Activated CD8-positive, alpha-beta T cell treated with anti-CD3 and anti-CD28 coated beads, Interleukin-2, amount 10 ng/mL, durations not matched to agents 7 days and 5 days (primary cell): Measurements from ENCODE around the gene SEL1L2. TPM values are rescaled to one million over a fixed set of nuclear protein-coding genes. Genes with fewer than 3 reads are reported as not detected.

ENCODE experiments used
- ATAC-seq: fragments of 150-1000 bp; cut with Tn5 transposase; one replicate; pipeline ENCODE4 v1.10.0; 2021; ENCODE audit warnings: moderate library complexity
- CTCF ChIA-PET: fragments of 350-600 bp; sonication (Branson Sonifier 250); formaldehyde crosslinking; loops from one replicate; lab custom pipeline; 2021; ENCODE audit warnings: antibody characterized with exemption; lab: Charles Lee
- POLR2A ChIA-PET: fragments of 350-600 bp; sonication (Branson Sonifier 250); formaldehyde crosslinking; loops from one replicate; lab custom pipeline; 2021; ENCODE audit warnings: antibody characterized with exemption; lab: Charles Lee
- DNase-seq: peaks from one replicate; pipeline ENCODE4 v3.0.0-alpha.2; 2020
- H3K27ac Mint-ChIP-seq: one replicate; pipeline ENCODE4 v1.8.0; 2021; ENCODE audit warnings: mild to moderate bottlenecking, mixed read lengths
- H3K27me3 Mint-ChIP-seq: one replicate; pipeline ENCODE4 v1.8.0; 2021; ENCODE audit warnings: low read depth, mixed read lengths
- H3K36me3 Mint-ChIP-seq: one replicate; pipeline ENCODE4 v1.8.0; 2021; ENCODE audit warnings: low read depth, mixed read lengths
- H3K4me1 Mint-ChIP-seq: one replicate; pipeline ENCODE4 v1.8.0; 2021; ENCODE audit warnings: low read depth, mixed read lengths
- H3K4me3 Mint-ChIP-seq: one replicate; pipeline ENCODE4 v1.8.0; 2021; ENCODE audit warnings: mild to moderate bottlenecking, mixed read lengths
- H3K9me3 Mint-ChIP-seq: one replicate; pipeline ENCODE4 v1.8.0; 2022; ENCODE audit warnings: mixed read lengths; ENCODE audit not compliant: insufficient read depth
- total RNA-seq, 2 experiments: library from RNA; stranded (reverse); gene quantifications; one replicate each; pipeline ENCODE4 v1.2.3, GENCODE V29; 2021

SEL1L2 gene
- total RNA-seq, 2 experiments from 2014 or later = not detected

- no peak overlapping the region for H3K27ac Mint-ChIP-seq
- no peak overlapping the region for H3K4me3 Mint-ChIP-seq
- ATAC-seq (no peak), DNase-seq (no peak)
- ChIA-PET CTCF (no interaction called here), POLR2A (no interaction called here)
- no peaks in the 10 kb centered on the region for H3K4me1 Mint-ChIP-seq
- H3K9me3 Mint-ChIP-seq = no peaks in the 10 kb centered on the region
- H3K27me3 Mint-ChIP-seq = no peaks in the 10 kb centered on the region
- no peaks in the 10 kb centered on the region for H3K36me3 Mint-ChIP-seq
Measured at GRCh38 chr20:13878566-13878965, 111.8 kb downstream of the SEL1L2 start.

DNA sequence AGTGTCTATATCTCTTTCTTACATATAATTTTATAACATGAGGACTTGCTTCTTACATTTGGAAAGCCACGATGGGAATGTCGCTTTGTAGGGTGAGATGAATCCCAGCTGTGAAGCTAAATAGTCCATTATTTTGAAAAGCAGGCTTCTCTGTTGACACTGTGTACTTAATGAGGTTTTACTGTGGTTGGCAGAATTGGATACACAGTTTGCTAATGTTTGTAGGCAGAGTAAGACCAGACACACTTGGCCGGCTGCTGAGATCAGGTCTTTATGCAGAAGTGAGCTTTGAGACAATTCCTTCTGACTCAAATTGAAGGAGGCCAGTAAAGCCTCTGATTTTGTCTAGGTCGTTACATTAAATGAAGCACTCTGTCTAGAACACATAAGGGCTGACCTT, 112.6 kb downstream of the SEL1L2 start:
- ATAC-seq (no peak), DNase-seq (no peak)
- ChIA-PET POLR2A (no interaction called here), CTCF (no interaction called here)
- H3K36me3 Mint-ChIP-seq = no peaks in the 10 kb centered on the region
- no peak overlapping the region for H3K27ac Mint-ChIP-seq
- no peaks in the 10 kb centered on the region for H3K4me1 Mint-ChIP-seq
- H3K4me3 Mint-ChIP-seq = no peak overlapping the region
- no peaks in the 10 kb centered on the region for H3K9me3 Mint-ChIP-seq
- H3K27me3 Mint-ChIP-seq = no peaks in the 10 kb centered on the region

GRCh38 chr20:13875265-13875811, 115.1 kb downstream of the SEL1L2 start:
- no peaks in the 10 kb centered on the region for H3K4me1 Mint-ChIP-seq
- ChIA-PET CTCF (no interaction called here), POLR2A (no interaction called here)
- no peak overlapping the region for H3K4me3 Mint-ChIP-seq
- no peaks in the 10 kb centered on the region for H3K9me3 Mint-ChIP-seq
- H3K27ac Mint-ChIP-seq = no peak overlapping the region
- ATAC-seq (no peak), DNase-seq (no peak)
- no peaks in the 10 kb centered on the region for H3K36me3 Mint-ChIP-seq
- H3K27me3 Mint-ChIP-seq = no peaks in the 10 kb centered on the region

- no peak overlapping the region for H3K27ac Mint-ChIP-seq
- ChIA-PET POLR2A (no interaction called here), CTCF (no interaction called here)
- H3K9me3 Mint-ChIP-seq = no peaks in the 10 kb centered on the region
- ATAC-seq (no peak), DNase-seq (no peak)
- no peaks in the 10 kb centered on the region for H3K4me1 Mint-ChIP-seq
- no peaks in the 10 kb centered on the region for H3K36me3 Mint-ChIP-seq
- no peaks in the 10 kb centered on the region for H3K27me3 Mint-ChIP-seq
- no peak overlapping the region for H3K4me3 Mint-ChIP-seq
Measured at GRCh38 chr20:13874394-13875157, 115.8 kb downstream of the SEL1L2 start.

DNA sequence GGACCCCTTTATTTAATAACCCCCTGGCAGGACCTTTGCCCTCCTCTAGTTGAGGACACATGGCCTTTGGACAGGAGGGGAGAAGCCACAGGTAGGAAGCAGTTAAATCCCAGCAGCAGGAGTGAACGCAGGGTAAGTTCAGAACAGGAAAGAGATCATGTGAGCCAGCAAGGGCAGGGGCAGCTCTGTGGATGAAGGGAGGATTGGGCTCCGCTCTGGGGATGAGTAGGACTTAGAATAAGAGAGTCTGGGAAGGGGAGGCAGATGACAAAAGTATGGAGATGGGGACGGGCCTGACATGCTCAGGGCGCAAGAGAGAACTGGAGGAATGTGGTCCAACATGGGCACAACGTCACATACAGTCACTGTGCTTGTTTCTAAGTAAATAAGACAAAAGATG, 116.6 kb downstream of the SEL1L2 start:
- Mint-ChIP-seq H3K9me3 (no peaks in the 10 kb centered on the region), H3K36me3 (no peaks in the 10 kb centered on the region), H3K4me3 (no peak overlapping the region), H3K4me1 (no peaks in the 10 kb centered on the region), H3K27ac (no peak overlapping the region), H3K27me3 (no peaks in the 10 kb centered on the region)
- CTCF ChIA-PET = no interaction called here
- POLR2A ChIA-PET = no interaction called here
- DNase-seq (no peak), ATAC-seq (no peak)

- Mint-ChIP-seq H3K9me3 (no peaks in the 10 kb centered on the region), H3K36me3 (no peaks in the 10 kb centered on the region), H3K27ac (no peak overlapping the region), H3K27me3 (peaks cover 3% of the 10 kb centered on the region), H3K4me1 (no peaks in the 10 kb centered on the region), H3K4me3 (no peak overlapping the region)
- ATAC-seq = no peak
- ChIA-PET POLR2A (no interaction called here), CTCF (no interaction called here)
- no peak for DNase-seq
Measured at GRCh38 chr20:13870170-13870748, 120.2 kb downstream of the SEL1L2 start.

DNA sequence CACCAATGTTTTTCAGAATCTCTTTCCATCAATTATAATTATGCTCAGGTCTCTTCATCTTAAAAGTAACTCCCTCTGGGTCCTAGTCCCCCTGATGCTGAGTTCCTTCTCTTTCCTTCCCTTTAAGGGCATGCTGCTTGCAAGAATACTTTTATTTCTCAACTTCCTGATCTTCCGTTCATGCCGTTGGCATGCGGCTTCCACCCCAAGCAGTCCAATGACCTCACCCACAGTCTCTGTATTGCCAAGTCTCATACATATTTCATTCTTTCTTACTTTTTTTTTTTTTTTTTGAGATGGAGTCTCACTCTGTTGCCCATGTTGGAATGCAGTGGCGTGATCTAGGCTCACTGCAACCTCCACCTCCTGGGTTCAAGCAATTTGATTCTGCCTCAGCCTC, 122.1 kb downstream of the SEL1L2 start:
- Mint-ChIP-seq H3K27me3 (peaks cover 3% of the 10 kb centered on the region), H3K4me3 (no peak overlapping the region), H3K27ac (no peak overlapping the region), H3K36me3 (no peaks in the 10 kb centered on the region), H3K4me1 (no peaks in the 10 kb centered on the region), H3K9me3 (no peaks in the 10 kb centered on the region)
- POLR2A ChIA-PET = no interaction called here
- ATAC-seq (no peak), DNase-seq (no peak)
- CTCF ChIA-PET = no interaction called here

GRCh38 chr20:13865791-13866351, 124.5 kb downstream of the SEL1L2 start:
- CTCF ChIA-PET = no interaction called here
- no peak for DNase-seq
- H3K4me1 Mint-ChIP-seq = no peaks in the 10 kb centered on the region
- no peaks in the 10 kb centered on the region for H3K9me3 Mint-ChIP-seq
- H3K4me3 Mint-ChIP-seq = no peak overlapping the region
- H3K36me3 Mint-ChIP-seq = no peaks in the 10 kb centered on the region
- H3K27me3 Mint-ChIP-seq = peaks cover 3% of the 10 kb centered on the region
- H3K27ac Mint-ChIP-seq = no peak overlapping the region
- POLR2A ChIA-PET = no interaction called here
- ATAC-seq = no peak

DNA sequence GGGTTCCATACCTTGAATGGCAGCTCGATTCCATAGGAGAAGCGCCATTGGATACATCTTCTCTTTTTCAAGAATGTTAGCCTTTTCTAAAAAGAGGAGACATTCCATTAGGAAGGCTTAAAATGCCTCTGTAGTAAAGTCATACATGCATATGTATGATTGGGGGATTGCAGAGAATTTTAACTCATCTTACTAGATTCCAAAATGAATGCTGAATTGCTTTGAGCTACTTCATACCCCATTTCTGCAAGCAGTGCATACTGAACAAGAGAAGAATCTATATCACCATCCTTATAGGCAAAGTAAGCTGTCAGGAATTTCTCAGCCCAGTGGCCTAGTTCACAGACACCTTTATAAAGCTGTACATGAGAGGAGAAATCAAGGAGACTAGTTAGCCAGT, 125.3 kb downstream of the SEL1L2 start:
- ATAC-seq (no peak), DNase-seq (no peak)
- POLR2A ChIA-PET = no interaction called here
- H3K27ac Mint-ChIP-seq = no peak overlapping the region
- H3K4me3 Mint-ChIP-seq = no peak overlapping the region
- peaks cover 3% of the 10 kb centered on the region for H3K27me3 Mint-ChIP-seq
- H3K9me3 Mint-ChIP-seq = no peaks in the 10 kb centered on the region
- CTCF ChIA-PET = no interaction called here
- H3K4me1 Mint-ChIP-seq = no peaks in the 10 kb centered on the region
- H3K36me3 Mint-ChIP-seq = no peaks in the 10 kb centered on the region

GRCh38 chr20:13863244-13863643, 127.2 kb downstream of the SEL1L2 start:
- Mint-ChIP-seq H3K9me3 (no peaks in the 10 kb centered on the region), H3K27ac (no peak overlapping the region), H3K27me3 (peaks cover 3% of the 10 kb centered on the region), H3K4me3 (no peak overlapping the region), H3K4me1 (no peaks in the 10 kb centered on the region), H3K36me3 (no peaks in the 10 kb centered on the region)
- no peak for DNase-seq
- ChIA-PET CTCF (no interaction called here), POLR2A (no interaction called here)
- ATAC-seq = no peak

GRCh38 chr20:13862245-13862644, 128.2 kb downstream of the SEL1L2 start:
- POLR2A ChIA-PET = no interaction called here
- CTCF ChIA-PET = no interaction called here
- ATAC-seq (no peak), DNase-seq (no peak)
- Mint-ChIP-seq H3K27me3 (peaks cover 3% of the 10 kb centered on the region), H3K36me3 (no peaks in the 10 kb centered on the region), H3K27ac (no peak overlapping the region), H3K4me1 (no peaks in the 10 kb centered on the region), H3K4me3 (no peak overlapping the region), H3K9me3 (no peaks in the 10 kb centered on the region)

DNA sequence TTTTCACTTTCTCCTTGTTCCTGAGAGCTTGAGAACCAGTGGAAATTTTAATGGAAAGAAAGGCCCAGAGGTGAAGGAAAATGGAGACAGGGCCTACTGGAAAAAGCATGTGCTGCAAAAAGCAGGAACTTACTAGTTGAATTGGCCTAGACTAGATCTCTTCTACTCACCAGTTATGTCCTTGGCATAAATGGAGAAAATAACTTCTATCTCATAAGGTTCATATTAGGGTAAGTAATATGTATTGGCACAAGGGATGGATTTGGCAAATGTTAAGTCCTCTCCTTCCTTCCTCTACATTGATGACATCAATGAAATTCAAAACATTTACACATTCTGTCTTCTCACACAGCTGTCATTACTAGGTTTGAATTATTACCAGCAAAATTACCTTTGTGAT, 131.5 kb downstream of the SEL1L2 start:
- Mint-ChIP-seq H3K27me3 (no peaks in the 10 kb centered on the region), H3K27ac (no peak overlapping the region), H3K4me1 (no peaks in the 10 kb centered on the region), H3K36me3 (no peaks in the 10 kb centered on the region), H3K4me3 (no peak overlapping the region), H3K9me3 (no peaks in the 10 kb centered on the region)
- ChIA-PET POLR2A (no interaction called here), CTCF (no interaction called here)
- ATAC-seq (no peak), DNase-seq (no peak)
